ENCODE results near the gene LRRC75B. TPM values are rescaled to one million over a fixed set of nuclear protein-coding genes. Genes with fewer than 3 reads are reported as not detected.

The LRRC75B gene
- total RNA-seq, 1 donor, result 6.0 TPM

DNA sequence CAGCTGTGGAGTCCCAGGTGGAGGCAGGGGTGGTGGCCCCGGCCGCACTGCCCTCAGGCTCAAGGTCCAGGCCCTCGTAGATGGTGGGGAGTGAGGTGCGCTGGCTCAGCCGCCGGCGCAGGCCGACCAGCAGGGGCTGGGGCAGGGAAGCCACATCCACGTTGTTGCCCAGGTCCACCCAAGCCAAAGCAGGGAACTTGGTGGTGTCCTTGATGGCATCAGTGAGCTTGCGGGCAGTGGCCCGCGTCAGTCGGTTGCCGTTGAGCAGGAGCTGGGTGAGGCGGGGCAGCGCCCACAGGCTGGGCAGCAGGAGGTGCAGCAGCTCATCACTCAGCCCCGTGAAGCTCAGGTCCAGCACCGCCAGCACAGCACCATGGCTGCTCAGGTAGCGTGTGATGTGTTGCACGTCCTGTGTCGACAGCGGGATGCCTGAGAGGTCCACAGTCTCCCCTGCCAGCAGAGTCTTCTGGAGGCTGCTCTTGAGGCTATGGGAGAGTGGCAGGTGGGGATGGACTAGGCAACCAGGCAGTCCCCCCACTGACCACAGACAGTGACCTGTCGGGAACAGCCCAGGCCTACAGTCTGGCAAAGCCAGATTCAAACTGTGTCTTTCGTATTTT, 6.8 kb downstream of the LRRC75B start:
- DNase-seq (ENCODE audit: low read depth), result no peak
- H3K4me3 ChIP-seq (ENCODE audit: low read depth, low read length), result no peak overlapping the region
- TF ChIP-seq, protein P1, sequence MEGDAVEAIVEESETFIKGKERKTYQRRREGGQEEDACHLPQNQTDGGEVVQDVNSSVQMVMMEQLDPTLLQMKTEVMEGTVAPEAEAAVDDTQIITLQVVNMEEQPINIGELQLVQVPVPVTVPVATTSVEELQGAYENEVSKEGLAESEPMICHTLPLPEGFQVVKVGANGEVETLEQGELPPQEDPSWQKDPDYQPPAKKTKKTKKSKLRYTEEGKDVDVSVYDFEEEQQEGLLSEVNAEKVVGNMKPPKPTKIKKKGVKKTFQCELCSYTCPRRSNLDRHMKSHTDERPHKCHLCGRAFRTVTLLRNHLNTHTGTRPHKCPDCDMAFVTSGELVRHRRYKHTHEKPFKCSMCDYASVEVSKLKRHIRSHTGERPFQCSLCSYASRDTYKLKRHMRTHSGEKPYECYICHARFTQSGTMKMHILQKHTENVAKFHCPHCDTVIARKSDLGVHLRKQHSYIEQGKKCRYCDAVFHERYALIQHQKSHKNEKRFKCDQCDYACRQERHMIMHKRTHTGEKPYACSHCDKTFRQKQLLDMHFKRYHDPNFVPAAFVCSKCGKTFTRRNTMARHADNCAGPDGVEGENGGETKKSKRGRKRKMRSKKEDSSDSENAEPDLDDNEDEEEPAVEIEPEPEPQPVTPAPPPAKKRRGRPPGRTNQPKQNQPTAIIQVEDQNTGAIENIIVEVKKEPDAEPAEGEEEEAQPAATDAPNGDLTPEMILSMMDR (IDR thresholded peaks at IDR 0.05; ENCODE audit: insufficient read depth, low read length), result no peak

DNA sequence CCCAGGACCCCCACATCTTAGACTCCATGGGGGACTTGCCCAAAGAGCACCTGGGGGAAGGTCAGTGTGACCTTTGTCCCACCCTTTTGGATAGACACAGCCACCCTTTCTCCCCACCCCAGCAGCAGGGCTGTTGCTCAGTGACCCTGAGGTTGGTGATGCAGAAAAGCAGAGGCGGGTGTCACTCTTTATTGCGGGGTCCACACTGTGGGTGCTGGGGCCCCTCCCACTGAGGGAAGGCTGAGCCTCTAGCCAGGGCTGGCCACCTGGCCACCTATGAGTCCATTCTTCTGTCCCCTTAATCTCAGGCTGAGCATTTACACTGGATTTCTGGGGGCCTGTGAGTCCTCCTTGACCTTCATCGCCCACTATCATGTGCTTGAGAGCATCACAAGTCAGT, 7.4 kb downstream of the LRRC75B start:
- TF ChIP-seq, protein P1 (IDR thresholded peaks at IDR 0.05; ENCODE audit: insufficient read depth, low read length), result no peak
- no peak overlapping the region for H3K4me3 ChIP-seq (ENCODE audit: low read depth, low read length)
- no peak for DNase-seq (ENCODE audit: low read depth)

DNA sequence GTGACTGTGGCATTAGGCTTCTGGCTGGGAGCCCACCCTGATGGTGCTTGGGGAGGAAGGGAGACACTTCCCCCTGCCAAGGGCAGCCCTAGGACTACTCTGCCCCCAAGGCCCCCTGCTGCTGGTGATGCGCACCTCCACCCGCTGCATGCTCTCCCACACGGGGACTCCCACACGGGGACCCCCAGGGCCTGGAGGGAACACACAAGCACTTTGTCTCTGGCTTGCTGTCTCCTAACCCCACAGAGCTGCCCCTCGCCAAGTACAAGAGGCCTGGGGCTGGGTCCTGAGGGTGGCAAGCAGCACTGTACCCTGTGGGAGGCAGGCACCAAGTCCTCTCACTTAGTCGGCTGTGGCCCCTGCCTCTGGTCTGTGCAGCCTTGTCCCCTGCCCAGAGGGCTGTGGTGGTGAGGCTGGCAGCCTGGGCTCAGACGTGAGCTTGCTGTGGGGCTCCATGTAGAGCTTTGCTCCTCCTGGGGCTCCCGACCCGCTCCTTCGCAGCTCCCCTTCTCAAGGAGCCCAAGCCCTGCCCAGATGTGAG, 7.9 kb downstream of the LRRC75B start:
- TF ChIP-seq, protein P1 (IDR thresholded peaks at IDR 0.05; ENCODE audit: insufficient read depth, low read length), result no peak
- no peak overlapping the region for H3K4me3 ChIP-seq (ENCODE audit: low read depth, low read length)
- DNase-seq (ENCODE audit: low read depth), result no peak

DNA sequence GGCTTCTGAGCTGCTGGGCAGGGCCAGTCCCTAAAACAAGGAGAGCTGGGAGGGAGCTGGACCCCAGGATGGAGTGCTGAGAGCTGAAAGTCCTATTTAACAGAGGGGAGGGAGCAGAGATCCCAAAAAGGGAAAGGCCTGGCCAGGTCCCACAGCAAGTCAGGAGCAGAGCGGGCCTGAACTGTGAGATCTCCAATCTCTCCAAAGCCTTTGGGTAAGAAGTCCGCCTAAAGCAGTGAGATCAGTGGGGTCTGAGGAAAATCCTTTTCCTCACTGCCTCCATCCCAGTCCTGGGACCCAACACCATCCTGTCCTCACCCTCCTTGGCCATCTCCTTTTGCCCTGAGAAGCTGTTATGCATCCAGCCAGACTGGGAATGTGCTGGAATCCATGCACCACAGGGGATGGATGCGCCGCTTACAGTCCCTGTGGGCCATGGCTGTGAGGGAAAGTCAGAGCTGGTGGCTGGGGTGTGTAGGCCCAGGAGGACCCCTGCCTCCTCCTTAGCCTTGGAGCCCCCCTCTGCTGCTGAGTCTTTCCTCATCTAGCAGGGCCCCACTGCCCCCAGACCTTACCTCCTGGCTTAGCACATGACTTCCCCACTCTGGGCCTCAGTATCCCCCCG, 8.6 kb downstream of the LRRC75B start:
- H3K4me3 ChIP-seq (ENCODE audit: low read depth, low read length), result peak overlapping the region; percentile 28
- TF ChIP-seq, protein P1 (IDR thresholded peaks at IDR 0.05; ENCODE audit: insufficient read depth, low read length), result no peak
- DNase-seq (ENCODE audit: low read depth), result no peak

DNA sequence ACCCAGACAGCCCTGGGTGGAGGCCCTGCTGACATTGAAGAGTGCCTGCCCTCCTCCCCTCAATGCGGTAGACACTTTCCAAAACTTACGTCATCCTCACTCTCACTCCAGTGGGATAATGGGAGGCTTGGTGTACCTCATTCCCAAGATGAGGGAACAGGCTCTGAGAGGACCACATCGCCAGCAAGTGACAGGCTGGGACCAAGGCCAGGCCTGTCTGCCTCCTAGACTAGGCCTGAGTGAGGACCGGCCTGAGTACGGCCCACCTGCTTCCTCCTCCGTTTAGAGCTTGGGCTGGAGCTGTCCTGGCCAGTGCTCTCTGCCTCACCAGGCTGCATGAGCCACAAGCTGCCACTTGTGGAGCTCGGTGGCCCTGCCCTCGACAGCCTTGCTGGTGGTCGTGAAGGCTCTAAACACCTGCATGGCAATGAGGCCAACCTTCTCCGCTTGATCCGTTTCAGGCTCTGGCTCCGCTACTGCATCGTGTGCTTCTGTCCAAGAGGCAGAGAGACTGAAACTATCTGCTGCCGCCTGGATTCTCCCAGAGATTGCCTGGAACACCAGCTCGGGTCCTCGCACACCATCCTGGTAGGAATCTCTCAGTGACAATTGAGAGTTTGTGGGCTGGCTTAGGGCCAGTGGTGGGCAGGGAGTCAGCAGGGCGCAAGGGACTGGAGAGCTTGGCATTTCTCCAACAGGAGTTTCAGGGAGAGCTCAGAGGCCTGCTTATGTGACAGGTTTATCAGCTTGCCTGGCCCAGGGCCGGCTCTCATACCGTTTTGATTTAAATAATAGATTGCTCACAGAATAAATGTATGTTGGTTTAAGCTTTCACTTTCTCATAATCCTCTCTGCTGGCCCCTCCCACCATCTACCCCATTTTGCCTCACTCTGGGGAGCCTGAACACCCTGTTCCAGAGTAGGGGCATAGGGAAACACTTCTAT, 9.4 kb downstream of the LRRC75B start:
- peak overlapping the region; percentile 35 for H3K4me3 ChIP-seq (ENCODE audit: low read depth, low read length)
- DNase-seq (ENCODE audit: low read depth), result peak; percentile 83
- TF ChIP-seq, protein P1 (IDR thresholded peaks at IDR 0.05; ENCODE audit: insufficient read depth, low read length), result no peak

DNA sequence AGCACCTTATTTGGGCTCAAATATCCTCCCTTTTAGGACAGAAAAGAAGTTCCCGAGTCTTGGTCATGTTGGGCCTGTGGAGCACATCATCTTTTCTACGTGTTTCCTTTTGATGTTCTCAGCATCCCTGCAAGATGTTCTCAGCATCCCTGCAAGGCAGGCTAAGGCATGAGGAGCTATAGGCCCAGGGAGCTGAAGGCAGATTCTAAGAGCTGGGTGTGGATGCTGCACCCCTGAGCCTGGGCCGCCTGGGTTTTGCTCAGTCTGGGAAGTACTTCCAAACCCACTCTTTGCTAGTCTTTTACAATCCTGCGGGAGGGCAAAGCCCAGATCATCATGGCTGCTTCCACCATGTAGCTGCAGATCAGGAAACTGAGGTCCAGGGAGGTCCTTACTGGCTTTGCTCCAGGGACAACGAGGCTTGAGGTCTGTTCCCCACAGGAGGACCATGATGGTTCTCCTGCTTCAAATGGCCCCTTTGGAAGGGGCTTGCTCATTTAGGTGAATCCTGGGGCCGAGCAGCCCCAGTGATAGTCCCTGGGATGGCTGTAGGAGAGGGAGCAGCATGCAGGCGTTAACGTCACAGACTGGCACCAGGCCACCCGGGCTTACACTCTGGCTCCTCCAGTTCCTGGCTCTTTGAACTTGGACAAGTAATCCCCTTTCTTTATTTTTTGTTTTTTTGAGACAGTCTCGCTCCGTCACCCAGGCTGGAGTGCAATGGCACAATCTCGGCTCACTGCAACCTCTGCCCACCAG, 10.6 kb downstream of the LRRC75B start:
- TF ChIP-seq, protein P1 (IDR thresholded peaks at IDR 0.05; ENCODE audit: insufficient read depth, low read length), result no peak
- no peak overlapping the region for H3K4me3 ChIP-seq (ENCODE audit: low read depth, low read length)
- peak; percentile 35 for DNase-seq (ENCODE audit: low read depth)

Measured in fibroblast of the aortic adventitia (primary cell).